RPMI8226 (cell line): ENCODE measurements around the gene PVRIG.
"Not testable (repeated sequence)": the region's sequence is repeated elsewhere in the genome, so short reads cannot be mapped to it uniquely, and the experiment has no call there.

Experiments
- DNase-seq: peaks from one replicate; pipeline ENCODE4 v3.0.0-alpha.2; 2015

PVRIG gene

GRCh38 chr7:100195901-100196322 is 23.8 kb upstream of the PVRIG start:
- peak; percentile 85 for DNase-seq

GRCh38 chr7:100198266-100198665 is 21.5 kb upstream of the PVRIG start:
- DNase-seq, result no peak

GRCh38 chr7:100200693-100201092 is 19.1 kb upstream of the PVRIG start:
- DNase-seq, result no peak

- no peak for DNase-seq
Measured at GRCh38 chr7:100204454-100204853, 15.3 kb upstream of the PVRIG start.

GRCh38 chr7:100208911-100209408 is 10.8 kb upstream of the PVRIG start:
- DNase-seq, result peak; percentile 88

GRCh38 chr7:100209493-100209892 is 10.3 kb upstream of the PVRIG start:
- DNase-seq, result no peak

GRCh38 chr7:100210805-100211204 is 8.9 kb upstream of the PVRIG start:
- DNase-seq, result no peak

- DNase-seq, result no peak
Measured at GRCh38 chr7:100211342-100211780, 8.4 kb upstream of the PVRIG start.

- DNase-seq, result no peak
Measured at GRCh38 chr7:100212631-100213286, 7.0 kb upstream of the PVRIG start.

- DNase-seq, result no peak
Measured at GRCh38 chr7:100213672-100214071, 6.1 kb upstream of the PVRIG start.

- not testable (repeated sequence) for DNase-seq
Measured at GRCh38 chr7:100214356-100214755, 5.4 kb upstream of the PVRIG start.

GRCh38 chr7:100215895-100216294 is 3.9 kb upstream of the PVRIG start:
- DNase-seq, result no peak

- DNase-seq, result peak; percentile 45
Measured at GRCh38 chr7:100217934-100218333, 1.8 kb upstream of the PVRIG start.

GRCh38 chr7:100219271-100219737 is 445 bp upstream of the PVRIG start:
- no peak for DNase-seq

- no peak for DNase-seq
Measured at GRCh38 chr7:100220586-100221230, 959 bp downstream of the PVRIG start.

GRCh38 chr7:100221231-100221718 is 1.5 kb downstream of the PVRIG start:
- peak; percentile 89 for DNase-seq

GRCh38 chr7:100221767-100222444 is 2.2 kb downstream of the PVRIG start:
- no peak for DNase-seq

- no peak for DNase-seq
Measured at GRCh38 chr7:100222445-100223132, 2.8 kb downstream of the PVRIG start.

- not testable (repeated sequence) for DNase-seq
Measured at GRCh38 chr7:100223376-100223927, 3.7 kb downstream of the PVRIG start.

- DNase-seq, result not testable (repeated sequence)
Measured at GRCh38 chr7:100224891-100225290, 5.1 kb downstream of the PVRIG start.

GRCh38 chr7:100234660-100235317 is 15.0 kb downstream of the PVRIG start:
- not testable (repeated sequence) for DNase-seq

- DNase-seq, result peak; percentile 28
Measured at GRCh38 chr7:100239975-100240374, 20.2 kb downstream of the PVRIG start.
